GM18520 (cell line): ENCODE measurements around the gene NPVF.

Experiments used
- ATAC-seq: cut with Tn5 transposase; IDR thresholded peaks from one replicate; pipeline ENCODE4 v1.9.1; 2021; ENCODE audit not compliant: unreplicated experiment

Gene NPVF

GRCh38 chr7:25235471-25235870 lies 7.2 kb upstream of the NPVF start:
- ATAC-seq: no peak

- ATAC-seq: no peak
These were observed 6.0 kb upstream of the NPVF start for GRCh38 chr7:25234336-25234735.

GRCh38 chr7:25223206-25223605 lies 5.1 kb downstream of the NPVF start:
- no peak for ATAC-seq

- ATAC-seq: no peak
These were observed 5.6 kb downstream of the NPVF start for GRCh38 chr7:25222666-25223065.

GRCh38 chr7:25221009-25221408 lies 7.3 kb downstream of the NPVF start:
- no peak for ATAC-seq

- ATAC-seq: no peak
These were observed 10.1 kb downstream of the NPVF start for GRCh38 chr7:25218191-25218590.

- no peak for ATAC-seq
These were observed 11.4 kb downstream of the NPVF start for GRCh38 chr7:25216837-25217236.

GRCh38 chr7:25215694-25216335 lies 12.5 kb downstream of the NPVF start:
- no peak for ATAC-seq

- no peak for ATAC-seq
These were observed 19.6 kb downstream of the NPVF start for GRCh38 chr7:25208525-25209221.

GRCh38 chr7:25207887-25208286 lies 20.4 kb downstream of the NPVF start:
- no peak for ATAC-seq

- ATAC-seq: no peak
These were observed 21.5 kb downstream of the NPVF start for GRCh38 chr7:25206765-25207164.

GRCh38 chr7:25196132-25196896 lies 32.0 kb downstream of the NPVF start:
- no peak for ATAC-seq

GRCh38 chr7:25194036-25194435 lies 34.2 kb downstream of the NPVF start:
- no peak for ATAC-seq

- ATAC-seq: no peak
These were observed 36.2 kb downstream of the NPVF start for GRCh38 chr7:25192043-25192442.

GRCh38 chr7:25189197-25189596 lies 39.1 kb downstream of the NPVF start:
- no peak for ATAC-seq

GRCh38 chr7:25187932-25188331 lies 40.4 kb downstream of the NPVF start:
- no peak for ATAC-seq

GRCh38 chr7:25186436-25186835 lies 41.9 kb downstream of the NPVF start:
- ATAC-seq: no peak

GRCh38 chr7:25181532-25181931 lies 46.8 kb downstream of the NPVF start:
- no peak for ATAC-seq

- ATAC-seq: no peak
These were observed 47.3 kb downstream of the NPVF start for GRCh38 chr7:25180946-25181345.

- ATAC-seq: peak; percentile 21
These were observed 47.7 kb downstream of the NPVF start for GRCh38 chr7:25180592-25180923.

GRCh38 chr7:25179771-25180591 lies 48.3 kb downstream of the NPVF start:
- ATAC-seq: peak; percentile 90
